NCI-H345 (cell line): ENCODE measurements around the gene RNF151.
"Not testable (repeated sequence)": the region's sequence is repeated elsewhere in the genome, so short reads cannot be mapped to it uniquely, and the experiment has no call there.

Experiments used
- DNase-seq: peaks from one replicate; lab custom pipeline; 2025; lab: John Stamatoyannopoulos, UW

The RNF151 gene, protein sequence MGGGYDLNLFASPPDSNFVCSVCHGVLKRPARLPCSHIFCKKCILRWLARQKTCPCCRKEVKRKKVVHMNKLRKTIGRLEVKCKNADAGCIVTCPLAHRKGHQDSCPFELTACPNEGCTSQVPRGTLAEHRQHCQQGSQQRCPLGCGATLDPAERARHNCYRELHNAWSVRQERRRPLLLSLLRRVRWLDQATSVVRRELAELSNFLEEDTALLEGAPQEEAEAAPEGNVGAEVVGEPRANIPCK

DNA sequence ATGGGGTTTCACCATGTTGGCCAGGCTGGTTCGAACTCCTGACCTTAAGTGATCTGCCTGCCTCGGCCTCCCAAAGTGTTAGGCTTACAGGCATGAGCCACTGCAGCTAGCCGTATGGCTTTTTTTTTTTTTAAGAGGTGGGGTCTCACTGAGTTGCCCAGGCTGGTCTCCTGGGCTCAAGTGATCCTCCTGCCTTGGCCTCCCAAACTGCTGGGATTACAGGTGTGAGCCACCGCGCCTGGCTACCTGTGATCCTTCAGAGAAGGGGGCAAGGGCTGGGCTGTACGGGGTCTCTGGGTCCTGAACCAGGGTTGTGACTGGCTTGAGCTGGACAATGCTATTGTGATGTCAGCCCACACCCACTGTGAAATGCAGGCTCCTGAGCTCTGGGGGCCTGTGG lies at the start of gene RNF151:
Gene RNF151, plus strand, starts transcription at position 397 of the 400 bp plus-strand sequence. CDS start 26 bp downstream, outside the sequence.
- DNase-seq, result no peak

DNA sequence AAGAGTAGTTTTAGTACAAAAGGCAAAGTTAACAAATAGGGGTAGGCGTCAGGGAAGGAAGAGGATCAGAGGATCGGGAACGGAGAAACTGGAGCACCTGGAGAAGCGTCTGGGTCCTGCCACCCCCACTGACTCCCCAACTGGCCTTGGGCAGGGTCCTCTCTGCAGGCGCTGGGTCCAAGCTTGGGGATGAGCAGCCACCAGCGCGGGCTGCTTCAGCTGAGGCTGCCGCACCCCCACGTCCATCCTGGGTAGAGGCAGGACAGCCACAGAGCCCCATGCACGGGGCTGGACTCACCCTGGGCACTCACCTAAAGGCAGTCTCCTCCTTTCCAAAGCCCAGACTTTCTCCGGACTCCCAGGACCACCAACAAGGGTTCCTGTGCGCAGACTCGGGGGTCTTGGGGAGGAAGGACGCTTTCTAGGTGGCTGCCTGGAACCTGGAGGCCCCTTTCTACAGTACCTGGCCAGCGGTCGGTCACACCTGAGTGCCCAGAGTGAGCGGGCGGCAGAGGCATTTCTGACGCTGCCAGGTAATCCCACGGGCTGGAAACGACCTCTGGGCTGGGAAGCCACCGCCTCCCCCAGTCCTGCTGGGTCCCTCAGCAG lies 49.5 kb upstream of the RNF151 start:
- DNase-seq, result no peak

DNA sequence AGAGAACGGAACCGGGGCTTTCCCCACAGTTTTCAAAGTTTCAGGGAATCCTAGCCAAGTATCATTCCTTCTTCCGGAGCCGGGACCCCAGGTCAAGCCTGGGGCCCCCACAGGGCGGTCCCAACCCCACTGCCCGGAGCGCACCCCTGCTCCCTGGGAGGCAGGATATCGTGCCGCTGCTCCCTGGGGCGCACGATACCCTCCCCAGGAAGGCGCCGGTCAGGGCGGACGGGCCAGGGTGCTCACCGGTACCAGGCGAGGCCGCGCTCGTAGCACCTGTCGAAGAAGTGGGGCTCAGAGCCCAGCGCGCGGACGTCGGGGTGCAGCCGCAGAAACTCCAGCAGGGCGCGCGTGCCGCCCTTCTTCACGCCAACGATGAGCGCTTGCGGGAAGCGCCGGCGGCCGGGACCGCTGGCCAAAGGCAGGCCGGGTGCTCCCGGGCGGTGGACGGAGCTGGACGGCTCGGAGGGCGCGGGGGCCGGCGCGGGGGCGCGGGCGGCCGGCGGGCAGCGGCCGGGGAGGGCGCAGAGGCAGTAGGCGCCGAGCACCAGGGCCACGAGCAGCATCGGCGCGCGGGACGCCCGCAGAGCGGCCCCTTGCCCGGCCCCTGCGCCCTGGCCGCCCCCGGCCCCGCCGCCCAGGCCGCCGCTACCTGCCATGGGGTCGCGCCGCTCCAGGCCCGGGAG lies 48.8 kb upstream of the RNF151 start:
- DNase-seq, result no peak

DNA sequence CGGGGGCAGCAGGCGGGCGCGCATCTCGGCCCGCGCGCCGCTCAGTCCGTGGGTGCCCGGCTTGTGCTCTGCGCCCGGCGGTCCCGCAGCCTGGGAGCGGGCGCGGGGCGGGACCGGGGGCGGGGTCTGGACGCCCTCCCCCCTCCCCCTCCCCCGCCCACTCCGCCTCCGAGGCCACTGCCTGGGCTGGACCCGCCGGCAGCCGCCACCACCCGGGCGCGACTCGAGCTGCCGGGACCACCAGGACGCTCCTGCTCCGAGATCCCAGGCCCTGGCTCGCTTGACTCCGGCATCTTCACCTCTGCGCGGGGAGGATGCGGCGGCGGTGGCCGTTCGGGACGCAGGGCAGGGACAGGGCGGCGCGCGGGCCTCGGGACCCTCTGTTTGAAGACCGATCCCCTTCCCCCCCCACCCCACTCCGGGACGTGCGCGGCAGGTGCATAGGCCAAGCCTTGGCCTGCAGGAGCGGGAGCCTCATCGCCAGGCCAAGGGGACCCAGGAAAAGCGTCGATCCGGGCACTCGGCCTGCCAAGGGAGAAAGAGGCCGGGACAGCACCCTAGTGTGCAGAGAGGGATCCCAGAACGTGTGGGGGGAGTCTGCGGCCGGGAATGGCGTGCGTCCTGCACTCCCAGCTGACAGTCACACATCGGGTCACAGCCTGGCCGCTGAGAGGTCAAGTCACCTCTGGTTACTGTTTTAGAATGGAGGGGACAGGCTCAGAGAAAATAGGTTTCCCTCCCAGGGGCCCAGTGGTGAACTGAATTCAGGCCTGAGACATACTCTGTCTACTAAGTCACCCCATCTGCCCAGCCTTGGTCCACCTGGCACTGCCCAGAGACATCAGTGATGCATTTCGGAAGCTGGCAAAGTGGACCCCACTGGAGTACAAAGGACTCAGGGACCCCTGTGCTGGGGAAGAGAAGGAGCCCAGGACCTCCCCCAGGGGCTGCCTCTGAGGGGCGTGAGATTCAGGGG lies 48.0 kb upstream of the RNF151 start, which contains the start of gene HS3ST6:
Gene HS3ST6, minus strand, starts transcription at position 65 of the 976 bp plus-strand sequence. CDS start 92 bp downstream, outside the sequence.
- DNase-seq, result peak; percentile 61

DNA sequence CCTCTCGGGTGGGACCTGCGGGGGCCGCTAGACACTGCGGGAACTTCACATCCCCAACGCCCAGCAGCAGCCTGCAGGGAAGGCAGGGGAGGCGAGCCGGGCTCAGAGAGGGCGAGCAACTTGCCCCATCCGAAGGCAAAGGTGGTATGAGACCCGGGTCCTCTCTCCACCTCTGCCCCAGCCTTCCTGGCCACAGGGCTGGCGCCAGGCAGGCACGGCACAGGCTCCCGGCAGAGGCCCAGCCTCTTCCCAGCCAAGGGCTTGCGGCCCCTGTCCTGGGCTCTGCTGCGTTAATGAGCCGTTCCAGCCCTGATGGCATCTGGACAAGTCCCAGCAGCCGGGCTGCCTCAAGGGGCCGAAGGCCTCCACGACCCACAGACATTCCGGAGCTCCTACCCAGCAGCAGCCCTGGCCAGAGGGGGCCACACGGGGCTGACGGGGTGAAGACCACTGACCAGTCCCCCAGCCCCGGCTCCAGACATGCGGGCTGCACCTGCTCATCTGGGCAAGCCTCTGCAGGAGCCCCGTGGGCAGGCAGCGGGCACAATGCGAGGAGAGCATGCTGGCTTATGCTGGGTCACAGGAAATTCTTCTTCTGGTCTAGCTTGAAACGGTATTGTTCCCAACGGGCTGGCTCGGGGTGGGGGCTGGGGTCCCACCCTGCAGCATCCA lies 47.2 kb upstream of the RNF151 start:
- DNase-seq, result no peak

DNA sequence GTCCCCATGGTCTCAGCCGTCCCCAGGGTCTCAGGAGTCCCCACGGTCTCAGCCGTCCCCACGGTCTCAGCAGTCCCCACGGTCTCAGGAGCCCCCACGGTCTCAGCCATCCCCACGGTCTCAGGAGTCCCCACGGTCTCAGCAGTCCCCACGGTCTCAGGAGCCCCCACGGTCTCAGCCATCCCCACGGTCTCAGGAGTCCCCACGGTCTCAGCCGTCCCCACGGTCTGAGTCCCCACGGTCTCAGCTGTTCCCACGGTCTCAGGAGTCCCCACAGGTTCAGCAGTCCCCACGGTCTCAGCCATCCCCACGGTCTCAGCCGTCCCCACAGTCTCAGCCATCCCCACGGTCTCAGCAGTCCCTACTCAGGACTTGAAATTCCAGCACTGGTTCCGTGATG lies 46.5 kb upstream of the RNF151 start:
- not testable (repeated sequence) for DNase-seq

DNA sequence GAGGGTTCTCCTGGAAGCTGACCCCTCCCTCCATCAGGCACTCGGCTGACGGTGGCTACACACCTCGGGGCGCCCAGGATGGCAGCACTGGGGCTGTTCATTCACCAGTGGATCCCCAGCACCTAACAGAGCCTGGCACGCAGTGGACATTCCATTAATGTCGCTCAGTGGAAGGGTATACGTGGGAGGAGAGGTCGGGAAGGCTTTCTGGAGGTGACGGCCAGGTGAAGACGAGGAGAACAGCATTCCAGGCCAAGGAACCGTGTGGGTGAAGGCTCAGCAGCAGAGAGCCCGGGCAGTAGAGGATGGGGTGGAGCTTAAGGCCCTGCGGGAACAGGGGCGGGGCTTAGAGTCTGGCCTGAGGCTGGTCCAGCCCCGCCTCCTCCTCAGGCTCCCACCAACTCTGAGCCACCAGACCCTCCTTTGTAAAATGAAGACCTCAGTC lies 45.9 kb upstream of the RNF151 start:
- DNase-seq, result peak; percentile 39

DNA sequence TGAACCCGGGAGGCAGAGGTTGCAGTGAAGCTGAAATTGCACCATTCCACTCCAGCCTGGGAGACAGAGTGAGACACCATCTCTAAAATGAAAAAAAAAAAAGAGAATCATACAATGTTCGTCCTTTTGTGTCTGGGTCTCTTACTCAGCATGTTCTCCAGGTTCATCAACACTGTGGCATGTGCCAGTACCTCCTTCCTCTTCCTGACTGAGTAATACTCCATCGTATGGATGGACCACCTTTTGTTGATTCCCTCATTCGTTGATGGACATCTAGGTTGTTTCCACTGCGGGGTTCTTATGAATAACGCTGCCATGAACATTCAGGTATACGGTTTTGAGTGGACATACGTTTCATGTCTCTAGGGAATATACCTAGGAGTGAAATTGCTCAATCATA lies 44.3 kb upstream of the RNF151 start:
- no peak for DNase-seq

DNA sequence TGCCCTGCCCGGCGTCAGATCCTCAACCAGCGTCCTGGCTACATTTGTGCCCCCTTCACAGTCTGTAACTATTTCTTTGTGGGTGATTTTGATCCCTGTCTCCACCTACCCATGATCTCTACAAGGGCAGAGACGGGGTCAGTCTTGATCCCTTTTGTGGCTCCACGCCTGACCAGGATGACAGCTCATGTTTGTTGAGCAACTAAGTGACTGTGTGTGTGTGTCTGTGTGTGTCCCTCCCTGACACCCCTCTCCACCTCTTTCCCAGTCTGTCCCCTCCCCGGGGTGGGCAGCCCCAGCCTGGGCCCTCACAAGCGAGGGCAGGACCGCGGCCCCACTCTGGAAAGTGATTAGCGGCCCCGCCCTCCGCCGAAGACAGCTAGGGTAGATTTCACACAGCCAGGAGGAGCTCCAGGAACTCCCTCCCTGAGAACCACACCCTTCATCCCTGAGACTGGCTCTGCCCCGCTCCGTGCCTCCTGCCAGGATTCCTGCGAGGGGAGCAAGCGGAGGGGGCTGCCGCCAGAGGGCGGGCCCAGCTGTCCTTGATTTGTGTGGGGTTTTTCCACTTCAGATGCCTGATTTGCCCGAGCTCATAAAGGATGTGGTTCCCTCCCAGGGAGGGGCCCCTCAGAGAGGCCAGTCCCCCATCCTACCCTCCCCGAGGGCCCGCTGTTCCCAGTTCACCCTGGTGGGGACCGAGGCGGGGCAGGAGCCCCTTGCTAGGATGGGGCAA lies 43.2 kb upstream of the RNF151 start:
- DNase-seq, result no peak

DNA sequence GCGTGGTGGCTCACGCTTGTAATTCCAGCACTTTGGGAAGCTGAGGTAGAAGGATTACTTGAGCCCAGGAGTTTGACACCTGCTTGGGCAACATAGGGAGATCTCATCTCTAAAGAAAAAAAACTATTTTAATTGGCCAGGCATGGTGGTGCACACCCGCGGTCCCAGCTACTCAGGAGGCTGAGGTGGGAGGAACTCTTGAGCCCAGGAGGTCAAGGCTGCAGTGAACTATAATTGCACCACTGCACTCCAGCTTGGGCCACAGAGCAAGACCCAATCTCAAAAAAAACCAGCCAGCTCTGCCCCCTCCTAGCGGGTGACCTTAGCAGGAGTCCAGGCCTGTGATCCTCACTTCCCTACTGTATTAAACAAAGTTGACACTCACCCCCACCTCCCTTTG lies 42.6 kb upstream of the RNF151 start:
- DNase-seq, result no peak

DNA sequence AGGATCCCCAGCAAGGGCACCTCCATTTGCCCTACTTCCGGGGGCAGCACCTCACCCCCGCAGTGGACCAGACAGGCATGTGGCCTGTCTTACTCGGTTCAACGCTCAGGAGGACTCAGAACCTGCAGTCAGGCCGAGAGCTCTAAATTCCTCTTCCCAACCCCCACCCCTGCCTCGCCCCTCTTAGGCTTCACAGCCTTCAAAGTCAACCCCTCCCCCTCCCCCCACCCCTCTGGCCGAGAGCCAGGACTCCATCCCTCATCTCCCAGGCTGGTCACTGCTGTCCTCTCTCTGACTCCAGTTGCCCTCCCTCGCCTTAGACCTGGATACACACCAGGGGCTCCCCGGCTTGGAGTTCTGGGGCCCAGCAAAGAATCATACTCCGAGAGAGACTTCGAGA lies 40.4 kb upstream of the RNF151 start:
- no peak for DNase-seq

DNA sequence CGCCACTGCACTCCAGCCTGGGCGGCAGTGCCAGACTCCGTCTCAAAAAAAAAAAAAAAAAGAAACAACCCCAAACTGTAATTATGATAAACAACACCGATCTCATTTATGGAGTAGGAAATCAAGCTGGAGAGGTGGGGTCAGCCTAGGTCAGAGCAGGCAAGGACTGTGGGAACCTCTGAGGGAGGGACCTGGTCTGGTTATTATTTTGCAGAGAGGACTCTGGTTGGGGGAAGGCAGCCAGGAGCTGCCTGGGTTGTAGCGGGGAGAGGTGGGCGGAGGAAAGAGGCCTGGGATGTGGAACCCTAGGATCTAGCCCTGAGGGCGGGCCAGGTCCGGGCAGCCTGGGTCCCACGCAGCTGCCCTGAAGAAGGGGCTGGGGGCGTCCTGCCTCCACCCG lies 37.6 kb upstream of the RNF151 start:
- peak; percentile 17 for DNase-seq

DNA sequence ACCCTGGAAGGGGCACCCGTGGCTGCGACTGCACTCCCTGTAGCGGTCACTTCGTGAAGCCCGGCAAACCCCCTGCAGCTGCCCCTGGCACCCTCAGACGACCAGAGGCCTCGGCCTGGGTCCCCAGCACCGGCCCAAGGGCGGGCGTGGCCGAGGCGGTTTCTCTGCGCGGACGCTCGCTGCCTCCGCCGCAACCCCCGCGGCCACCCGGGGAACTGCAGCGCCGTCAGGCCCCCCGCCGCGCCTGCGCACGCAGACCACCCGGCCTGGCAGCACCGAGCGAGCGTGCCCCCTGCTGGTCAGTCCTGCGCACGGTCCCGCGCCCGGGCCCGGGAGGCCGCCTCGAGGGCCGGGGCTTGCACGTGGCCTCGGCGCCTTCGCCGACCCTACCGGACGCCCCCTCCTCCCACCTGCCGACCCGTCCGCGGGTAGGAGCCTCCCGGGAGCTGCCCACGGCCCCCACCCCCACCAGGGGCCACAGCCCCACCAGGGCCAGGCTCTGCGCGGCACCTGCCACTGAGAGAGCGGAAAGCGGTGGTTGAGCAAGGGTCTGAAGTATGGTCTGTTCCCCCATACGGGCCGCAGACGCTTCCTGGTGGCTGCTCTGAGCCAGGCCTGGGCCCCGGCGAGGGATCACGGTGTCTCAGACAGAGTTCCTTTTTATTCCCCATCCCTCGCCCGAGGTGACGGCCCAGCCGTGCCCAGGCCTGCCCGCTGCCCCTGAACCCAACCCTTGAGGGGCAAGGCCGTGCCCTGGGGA lies 36.9 kb upstream of the RNF151 start:
- DNase-seq, result peak; percentile 86

DNA sequence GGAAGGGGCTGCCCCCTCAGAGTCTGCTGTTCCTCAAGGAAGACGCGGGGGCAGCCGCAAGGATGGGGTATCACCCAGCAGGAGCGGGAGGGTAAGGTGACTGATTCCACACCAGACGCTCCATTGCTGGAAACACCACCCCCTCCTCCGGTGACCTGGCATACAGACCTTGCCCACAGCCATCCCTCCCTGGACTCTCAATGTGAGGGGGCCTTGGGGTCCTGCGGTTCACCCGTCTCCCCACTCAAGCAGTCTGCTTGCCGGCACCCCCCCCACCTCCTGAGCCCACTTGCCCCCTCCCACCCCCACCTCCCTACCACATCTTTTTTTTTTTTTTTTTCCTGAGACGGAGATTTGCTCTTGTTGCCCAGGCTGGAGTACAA lies 36.3 kb upstream of the RNF151 start:
- DNase-seq, result no peak

DNA sequence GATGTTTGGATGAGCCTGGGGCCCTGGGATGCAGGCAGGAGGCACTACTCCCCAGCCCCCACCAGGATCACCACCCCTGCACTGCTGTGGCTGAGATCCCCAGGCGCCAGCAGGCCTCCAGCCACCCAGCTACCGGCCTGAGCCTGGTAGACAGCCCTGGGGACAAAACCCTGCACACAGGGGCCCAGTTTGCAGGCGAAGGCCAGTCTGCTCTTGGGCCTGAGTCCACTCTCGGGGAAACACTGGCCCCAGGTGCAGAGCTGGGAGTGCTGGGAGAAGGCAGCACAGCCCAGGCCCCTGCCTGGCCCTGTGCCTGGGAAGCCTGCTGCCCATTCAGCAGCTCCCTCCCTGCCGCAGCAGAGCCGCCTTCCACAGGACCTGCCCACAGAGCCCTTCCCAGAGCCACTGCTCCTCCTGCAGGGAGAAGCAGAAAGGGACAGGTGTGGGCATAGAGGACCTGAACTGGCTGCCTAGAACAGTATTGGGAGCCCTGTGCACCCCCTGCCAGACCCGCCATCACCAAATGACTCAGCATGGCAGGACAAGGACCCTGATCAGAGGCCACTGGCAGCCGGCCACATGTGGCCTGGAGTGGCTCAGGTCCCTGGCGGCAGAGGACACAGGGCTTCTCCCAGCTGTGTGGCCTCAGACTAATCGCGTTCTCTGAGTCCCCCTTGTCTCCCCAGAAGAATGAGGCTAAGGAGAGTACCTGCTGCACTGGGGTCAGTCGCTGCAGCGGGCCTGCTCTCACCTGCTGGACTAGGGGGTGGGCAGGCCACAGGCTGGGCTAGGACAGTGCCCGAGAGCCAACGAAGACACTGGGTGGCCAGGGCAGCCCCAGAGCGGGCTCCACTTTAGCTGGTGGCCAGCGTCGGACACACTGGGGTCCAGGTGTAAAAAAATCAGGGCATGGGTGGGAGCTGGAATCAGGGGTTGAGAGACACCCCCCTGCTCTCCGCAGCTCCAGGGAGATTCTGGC lies 34.3 kb upstream of the RNF151 start:
- no peak for DNase-seq

DNA sequence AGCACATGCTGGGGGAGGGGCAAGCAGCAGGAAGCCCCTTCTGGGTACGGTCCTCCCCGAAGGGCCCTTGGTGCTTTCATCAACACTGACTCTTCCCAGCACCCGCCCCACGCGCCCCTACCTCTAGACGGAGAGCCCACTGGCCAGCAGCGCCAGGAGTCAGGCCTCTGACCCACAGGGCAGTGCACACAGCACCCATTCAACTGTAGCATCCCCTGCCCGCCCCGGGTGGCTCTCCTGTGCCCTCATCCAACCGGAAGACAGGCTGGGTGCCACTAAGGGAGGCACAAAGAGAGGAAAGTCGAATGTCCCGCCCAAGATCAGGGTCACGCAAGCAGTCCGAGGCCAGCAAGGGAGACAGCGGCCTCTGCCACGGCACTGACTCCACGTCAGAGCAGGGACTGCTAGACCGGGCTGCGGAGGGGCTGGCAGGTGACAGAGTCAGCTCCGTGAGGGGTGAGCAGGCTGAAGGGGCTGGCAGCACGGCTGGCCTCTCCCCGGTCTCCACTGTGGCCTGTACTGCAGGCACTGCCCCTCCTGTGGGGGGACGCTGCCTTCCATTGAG lies 33.5 kb upstream of the RNF151 start:
- no peak for DNase-seq

DNA sequence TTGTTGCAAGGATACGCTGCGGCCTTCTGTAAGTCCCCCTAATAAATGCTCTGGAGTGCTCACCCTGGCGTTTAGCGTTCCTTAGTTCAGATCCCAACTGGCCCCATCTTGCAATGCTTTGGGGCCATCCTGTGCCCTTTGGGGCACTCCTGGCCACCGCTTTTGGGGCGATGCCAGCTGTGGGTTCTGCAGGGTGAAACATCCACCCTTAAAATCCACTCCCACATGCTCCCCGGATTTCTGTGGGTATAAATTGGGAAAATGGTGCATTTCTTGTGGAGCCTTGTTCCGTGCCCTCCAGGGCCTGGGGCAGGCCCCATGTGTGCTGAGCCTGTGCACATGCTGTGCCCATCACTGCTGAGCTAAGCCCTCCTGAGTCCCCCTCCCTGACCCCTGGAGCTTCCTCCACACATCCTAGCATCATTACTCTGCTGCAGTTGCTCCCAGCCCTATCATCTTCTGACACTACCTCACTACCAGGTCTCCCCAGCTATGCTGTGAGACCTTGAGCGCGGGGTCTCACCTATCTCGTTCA lies 29.6 kb upstream of the RNF151 start:
- DNase-seq, result no peak

DNA sequence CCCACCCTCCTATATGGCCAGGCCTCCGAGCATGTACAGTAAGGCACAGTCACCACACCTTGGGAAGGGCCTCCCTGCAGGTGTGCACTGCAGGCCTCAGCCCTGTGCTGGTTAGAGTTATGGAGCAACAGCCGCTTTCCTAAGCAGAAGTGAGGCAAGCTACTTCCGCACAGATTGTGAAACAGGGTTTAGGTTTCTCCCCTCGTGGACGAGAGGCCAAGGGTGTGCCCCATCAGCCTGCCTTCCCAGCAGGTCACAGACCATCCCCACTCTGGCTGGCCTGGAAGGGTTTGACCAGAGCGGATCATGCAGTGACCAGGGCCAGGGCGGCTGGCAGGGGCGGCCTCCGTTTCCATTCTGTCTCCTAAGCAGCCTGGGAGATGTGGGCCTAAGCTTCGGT lies 28.3 kb upstream of the RNF151 start:
- no peak for DNase-seq
